Measurements from ENCODE around the gene CACNA2D3.

Gene CACNA2D3

DNA sequence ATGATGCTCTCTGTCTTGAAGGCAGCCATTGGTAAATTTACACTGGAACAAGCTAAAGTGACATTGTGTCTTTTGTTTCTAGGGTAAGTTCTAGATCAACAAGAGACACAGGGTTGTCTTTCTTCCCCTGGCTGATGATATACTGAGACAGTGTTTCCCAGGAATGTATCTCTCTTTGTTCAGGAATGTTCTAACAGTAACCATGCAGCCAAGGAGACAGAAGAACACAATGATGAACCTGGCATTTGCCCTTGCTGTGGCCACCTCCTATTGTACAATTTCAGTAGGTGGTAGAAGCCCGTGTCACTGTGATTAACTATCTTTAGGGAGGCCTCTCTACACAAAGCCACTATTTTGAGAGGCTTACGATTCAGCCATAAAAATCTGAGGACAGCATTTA, 674.8 kb downstream of the CACNA2D3 start:
- no peak for DNase-seq (ENCODE audit: low read depth in 2 of 2)

DNA sequence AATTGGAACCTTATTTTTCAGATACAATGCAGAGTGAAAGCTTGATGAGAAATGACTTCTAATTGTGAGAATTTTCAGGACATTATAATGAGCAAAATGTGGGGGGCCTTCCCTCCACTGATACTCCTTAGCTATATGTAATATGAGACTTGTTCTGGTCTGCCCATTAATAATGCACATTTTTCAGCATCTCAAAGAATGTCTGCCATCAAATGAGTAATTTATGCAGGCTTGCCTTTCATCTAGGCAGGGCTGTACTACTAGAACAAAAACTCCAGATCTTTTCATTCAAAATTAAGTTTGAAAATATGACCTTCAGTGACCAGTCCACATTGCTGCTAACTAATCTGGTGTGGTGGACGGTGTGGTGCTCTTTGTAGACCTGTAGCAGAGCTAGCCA, 678.1 kb downstream of the CACNA2D3 start:
- no peak for DNase-seq (ENCODE audit: low read depth in 2 of 2)

DNA sequence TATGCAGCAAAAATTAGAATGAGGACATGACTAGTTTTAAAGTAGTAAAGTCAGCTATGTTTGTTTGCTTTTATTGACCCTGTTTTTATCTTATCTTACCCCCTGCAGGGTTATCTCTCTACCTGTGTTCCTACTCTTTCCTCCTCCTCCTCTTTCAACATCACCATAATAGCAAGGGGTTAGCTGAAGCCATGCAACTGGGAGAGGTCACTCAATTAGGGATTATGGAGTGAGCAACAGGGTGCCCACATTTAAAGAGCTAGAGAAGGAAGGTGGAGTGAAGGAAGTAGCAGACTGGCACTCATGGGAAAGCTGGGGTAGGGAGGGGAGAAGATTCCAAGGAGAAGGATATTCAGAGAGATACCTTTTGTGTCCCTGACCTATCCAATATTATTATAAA, 679.6 kb downstream of the CACNA2D3 start:
- DNase-seq (ENCODE audit: low read depth in 2 of 2), result no peak

GRCh38 chr3:54810401-54810800, 688.0 kb downstream of the CACNA2D3 start:
- no peak for DNase-seq (ENCODE audit: low read depth in 2 of 2)

DNA sequence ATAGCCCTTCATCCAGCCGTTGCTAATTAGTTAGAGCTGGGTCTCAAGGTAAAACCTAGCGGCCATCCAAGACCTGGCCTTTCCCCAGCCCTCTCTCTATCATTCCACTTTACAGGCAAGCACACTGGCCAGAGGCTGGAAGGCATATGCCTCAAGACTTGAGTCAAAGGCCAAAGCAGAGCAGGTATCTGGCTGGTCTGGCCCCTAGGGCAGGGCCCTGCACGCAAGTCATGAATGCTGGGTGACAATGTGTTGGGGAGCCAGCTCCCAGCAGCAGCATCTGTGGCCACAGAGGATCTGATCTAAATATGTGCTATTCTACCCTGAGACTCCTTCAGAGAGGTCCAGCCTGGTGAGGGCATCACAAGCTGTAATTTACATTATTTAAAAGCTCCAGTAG, 691.9 kb downstream of the CACNA2D3 start:
- DNase-seq (ENCODE audit: low read depth in 2 of 2), result no peak

- no peak for DNase-seq (ENCODE audit: low read depth in 2 of 2)
These were observed 695.3 kb downstream of the CACNA2D3 start for GRCh38 chr3:54817628-54818027.

GRCh38 chr3:54818486-54818885, 696.1 kb downstream of the CACNA2D3 start:
- DNase-seq (ENCODE audit: low read depth in 2 of 2), result no peak

DNA sequence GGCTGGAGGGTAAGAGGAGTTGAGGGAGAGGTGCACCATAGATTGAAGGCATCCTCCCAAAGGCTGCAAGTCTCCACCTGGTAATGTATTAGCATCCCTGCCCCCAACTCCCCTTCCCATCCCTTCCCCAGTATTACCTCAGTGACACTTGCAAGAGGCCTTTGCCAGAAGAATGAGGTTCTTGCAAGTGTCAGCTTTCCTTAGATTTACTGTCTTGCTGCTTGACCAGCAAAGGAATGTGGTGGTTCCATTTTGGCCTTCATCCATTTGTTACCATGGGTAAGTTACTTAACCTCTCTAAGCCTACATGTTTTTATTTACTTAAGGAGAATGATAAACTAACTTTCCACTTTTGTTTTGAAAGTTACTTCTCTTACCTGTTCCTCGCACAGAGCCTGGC, 696.6 kb downstream of the CACNA2D3 start:
- DNase-seq (ENCODE audit: low read depth in 2 of 2), result no peak

DNA sequence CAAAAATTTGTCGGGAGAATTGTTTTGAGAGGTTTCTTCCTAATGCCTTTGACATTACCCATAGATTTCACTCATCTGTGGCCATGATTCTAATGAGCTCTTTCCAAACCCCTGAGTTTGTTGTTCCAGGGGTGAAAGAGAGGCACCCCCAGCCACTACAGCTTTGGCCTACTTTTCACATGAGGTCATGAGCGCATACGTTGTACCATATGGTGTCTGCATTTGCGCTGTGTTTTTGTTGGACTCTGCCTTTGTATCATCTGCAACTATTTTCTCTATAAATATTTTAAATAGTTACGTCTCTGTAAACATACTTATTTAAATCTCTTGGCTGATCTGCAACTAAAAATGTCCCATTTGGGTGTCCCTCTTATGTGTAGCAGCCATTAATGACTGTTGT, 697.6 kb downstream of the CACNA2D3 start:
- no peak for DNase-seq (ENCODE audit: low read depth in 2 of 2)

- no peak for DNase-seq (ENCODE audit: low read depth in 2 of 2)
These were observed 699.9 kb downstream of the CACNA2D3 start for GRCh38 chr3:54822206-54822605.

GRCh38 chr3:54826251-54826691, 703.9 kb downstream of the CACNA2D3 start:
- DNase-seq (ENCODE audit: low read depth in 2 of 2), result no peak

DNA sequence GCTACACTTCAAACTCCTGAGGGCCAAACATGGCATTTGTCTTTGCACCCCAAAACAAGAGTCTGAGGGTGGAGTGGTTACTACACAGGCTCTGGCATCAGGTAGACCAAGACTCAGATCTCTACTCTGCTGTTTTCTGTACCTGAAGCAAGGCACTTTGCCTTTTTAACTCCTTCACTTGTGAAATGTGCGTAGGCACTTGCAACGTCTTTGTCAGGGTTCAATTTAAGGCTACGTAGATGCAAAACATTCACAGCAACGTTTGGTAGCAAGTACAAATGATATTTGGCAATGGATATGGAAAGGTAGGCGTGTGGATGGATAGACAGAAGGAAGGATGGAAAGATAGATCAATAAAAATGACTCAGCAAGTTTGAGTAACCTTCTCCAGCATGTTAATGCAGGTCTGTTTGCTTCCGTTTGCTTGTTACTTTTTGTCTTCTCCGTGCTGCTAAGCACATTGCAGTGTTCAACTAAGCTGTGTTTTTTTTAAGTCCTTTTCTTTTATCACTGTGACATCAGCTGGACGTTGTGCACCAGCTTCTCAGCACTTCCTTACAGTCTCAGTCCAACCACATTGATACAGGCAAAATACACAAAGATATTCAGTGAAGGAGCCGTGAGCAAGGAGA, 704.8 kb downstream of the CACNA2D3 start:
- DNase-seq (ENCODE audit: low read depth in 2 of 2), result no peak

GRCh38 chr3:54827776-54828175, 705.4 kb downstream of the CACNA2D3 start:
- no peak for DNase-seq (ENCODE audit: low read depth in 2 of 2)

GRCh38 chr3:54830658-54831057, 708.3 kb downstream of the CACNA2D3 start:
- DNase-seq (ENCODE audit: low read depth in 2 of 2), result no peak

DNA sequence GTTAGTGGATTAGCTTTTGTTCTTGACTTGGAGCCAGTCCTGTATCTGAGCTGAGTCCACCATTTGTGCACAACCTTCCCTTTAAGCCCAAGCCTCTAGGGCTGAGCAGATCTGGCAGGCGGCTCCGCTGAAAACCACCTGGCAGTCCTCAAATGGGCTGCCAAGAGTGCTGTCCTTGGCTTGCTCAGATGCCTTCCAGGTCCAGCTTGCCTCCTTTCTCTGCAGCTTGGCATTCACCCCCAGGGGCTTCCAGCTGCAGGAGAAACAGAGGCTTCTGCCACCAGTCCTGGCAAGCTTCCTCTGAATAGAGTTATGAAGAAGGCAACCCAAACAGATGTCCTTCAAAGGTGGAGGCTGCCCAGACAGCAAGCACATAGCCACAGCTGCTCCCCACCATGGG, 708.8 kb downstream of the CACNA2D3 start:
- no peak for DNase-seq (ENCODE audit: low read depth in 2 of 2)

- no peak for DNase-seq (ENCODE audit: low read depth in 2 of 2)
These were observed 710.5 kb downstream of the CACNA2D3 start for GRCh38 chr3:54832876-54833275.

DNA sequence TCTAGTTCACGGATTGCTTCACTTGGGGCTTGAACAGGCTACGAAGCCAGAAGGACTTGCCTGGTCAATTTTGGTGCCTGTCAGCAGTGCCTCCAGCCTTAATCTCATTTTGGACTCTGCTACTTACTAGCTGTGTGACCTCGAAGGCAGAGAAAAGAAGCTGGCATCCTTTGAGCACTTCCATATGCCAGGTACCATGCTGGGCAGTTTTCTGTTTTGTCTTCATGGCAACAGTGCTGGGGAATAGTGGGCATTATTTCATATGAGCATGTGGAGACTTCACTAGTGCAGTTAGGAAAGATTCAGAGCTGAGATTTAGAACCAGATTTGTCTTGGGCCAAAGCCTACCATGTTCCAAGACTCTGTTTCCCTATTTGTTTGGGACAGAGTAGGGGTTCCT, 713.3 kb downstream of the CACNA2D3 start:
- no peak for DNase-seq (ENCODE audit: low read depth in 2 of 2)

DNA sequence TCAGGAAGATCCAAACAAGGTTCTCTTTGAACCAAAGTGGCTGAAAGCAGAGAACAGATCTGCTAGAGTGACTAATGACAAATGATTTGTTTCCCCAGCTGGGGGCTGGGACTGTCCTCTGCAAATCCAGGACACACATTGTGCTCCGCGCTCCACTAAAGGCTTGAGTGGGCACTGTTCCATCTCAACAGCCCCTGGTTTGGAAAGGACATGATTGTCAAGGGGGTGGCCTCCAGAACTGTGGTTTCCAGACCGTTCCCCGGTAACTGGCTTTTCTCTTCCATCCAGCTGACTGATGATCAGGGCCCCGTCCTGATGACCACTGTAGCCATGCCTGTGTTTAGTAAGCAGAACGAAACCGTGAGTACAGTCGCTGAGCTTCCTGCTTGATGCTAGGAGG, 714.5 kb downstream of the CACNA2D3 start:
- DNase-seq (ENCODE audit: low read depth in 2 of 2), result no peak

DNA sequence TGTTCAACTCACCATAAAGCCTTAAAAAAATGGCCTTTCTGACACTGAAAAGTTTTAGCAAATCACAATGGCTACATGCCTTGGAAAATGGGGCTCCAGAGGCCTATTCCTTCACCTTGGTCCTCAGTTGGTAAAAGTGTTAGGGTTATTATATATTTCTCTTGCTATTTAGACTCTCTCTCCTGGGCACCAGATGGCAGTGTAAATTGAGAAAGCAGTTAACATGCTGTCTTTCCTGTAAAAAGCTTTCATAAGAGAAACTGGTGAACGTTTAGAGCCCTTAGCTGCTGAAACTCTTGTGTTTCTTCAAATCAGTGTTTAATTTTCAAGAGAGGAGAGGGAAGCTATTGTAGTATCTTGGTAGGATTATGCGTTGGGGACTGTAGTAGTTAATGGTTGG, 715.6 kb downstream of the CACNA2D3 start:
- DNase-seq (ENCODE audit: low read depth in 2 of 2), result no peak

DNA sequence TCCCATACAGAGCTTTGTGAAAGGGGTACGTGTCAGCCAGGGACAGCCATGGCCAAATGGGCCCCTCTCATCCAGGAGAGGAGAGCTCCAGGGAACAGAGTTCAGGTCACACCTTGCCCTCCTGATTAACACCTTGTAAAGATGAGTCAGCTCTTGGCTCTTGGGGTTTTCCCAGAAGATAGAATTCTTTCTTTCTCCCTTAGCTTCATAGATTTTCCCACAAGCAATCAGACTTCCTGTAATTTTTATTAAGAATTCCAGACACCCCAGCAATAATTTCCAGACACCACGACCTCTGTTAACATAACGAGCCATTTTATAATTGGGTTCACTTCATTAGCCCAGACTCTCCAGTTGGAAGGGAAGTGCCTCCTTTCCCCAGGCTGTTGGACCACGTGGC, 719.1 kb downstream of the CACNA2D3 start:
- no peak for DNase-seq (ENCODE audit: low read depth in 2 of 2)

GRCh38 chr3:54843352-54843751, 721.0 kb downstream of the CACNA2D3 start:
- DNase-seq (ENCODE audit: low read depth in 2 of 2), result no peak

DNA sequence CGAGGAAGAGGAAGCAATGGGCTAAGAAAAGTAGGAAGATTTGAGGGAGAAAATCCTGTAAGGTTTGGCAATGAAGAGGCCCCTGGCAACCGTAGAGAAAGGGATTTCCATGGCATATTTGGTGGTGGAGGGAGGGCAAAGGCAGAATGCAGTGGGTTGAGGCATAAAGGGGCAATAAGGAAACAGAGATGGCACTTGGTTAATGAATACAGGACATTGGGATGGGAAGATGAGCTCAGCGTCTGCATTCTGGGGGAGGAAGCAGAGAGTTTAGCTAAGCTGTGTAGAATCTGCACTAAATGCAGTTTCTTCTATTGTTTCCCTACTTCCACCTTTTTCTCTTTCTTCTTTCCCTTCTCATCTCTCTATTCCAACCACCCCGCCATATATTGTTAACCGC, 721.9 kb downstream of the CACNA2D3 start:
- no peak for DNase-seq (ENCODE audit: low read depth in 2 of 2)

GRCh38 chr3:54845011-54845410, 722.7 kb downstream of the CACNA2D3 start:
- DNase-seq (ENCODE audit: low read depth in 2 of 2), result no peak

DNA sequence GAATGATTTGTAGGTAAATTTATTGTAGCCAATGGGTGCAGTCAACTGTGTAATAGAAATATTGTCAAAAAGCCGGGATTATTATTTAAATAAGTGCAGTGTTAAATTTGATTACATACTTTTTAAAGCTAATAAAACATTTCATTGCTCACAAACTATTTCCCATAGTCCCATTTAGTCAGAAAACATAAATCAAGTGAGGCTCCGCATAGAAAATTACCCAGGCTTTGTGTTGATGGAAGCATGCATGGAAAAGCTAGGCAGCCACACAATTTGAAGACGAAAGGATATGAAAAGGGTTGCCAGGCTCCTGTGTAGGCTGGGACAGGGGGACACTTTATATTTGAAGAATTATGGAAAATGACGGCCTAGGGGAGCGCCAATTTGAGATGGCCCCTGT, 723.2 kb downstream of the CACNA2D3 start:
- no peak for DNase-seq (ENCODE audit: low read depth in 2 of 2)
